MM.1S (cell line): ENCODE results near the gene SLCO4A1.

ENCODE experiments used
- EZH2 ChIP-seq: fragments of 300-600 bp; sonication (generic); optimal IDR thresholded peaks from 2 replicates; pipeline ENCODE3; 2017; ENCODE audit warnings: low read depth, mild to moderate bottlenecking, antibody characterized with exemption, low read length, mixed read lengths
- EZH2phosphoT487 ChIP-seq: fragments of 300-600 bp; sonication (generic); IDR thresholded peaks from 2 replicates; pipeline ENCODE4 v1.6.1; 2018; ENCODE audit warnings: antibody characterized with exemption, low read length
- TF ChIP-seq, protein P1 (sequence below): fragments of 300-600 bp; sonication (generic); IDR thresholded peaks from 2 replicates; pipeline ENCODE4 v1.5.1; 2016; ENCODE audit warnings: antibody characterized with exemption, low read length, mixed read lengths

DNA sequence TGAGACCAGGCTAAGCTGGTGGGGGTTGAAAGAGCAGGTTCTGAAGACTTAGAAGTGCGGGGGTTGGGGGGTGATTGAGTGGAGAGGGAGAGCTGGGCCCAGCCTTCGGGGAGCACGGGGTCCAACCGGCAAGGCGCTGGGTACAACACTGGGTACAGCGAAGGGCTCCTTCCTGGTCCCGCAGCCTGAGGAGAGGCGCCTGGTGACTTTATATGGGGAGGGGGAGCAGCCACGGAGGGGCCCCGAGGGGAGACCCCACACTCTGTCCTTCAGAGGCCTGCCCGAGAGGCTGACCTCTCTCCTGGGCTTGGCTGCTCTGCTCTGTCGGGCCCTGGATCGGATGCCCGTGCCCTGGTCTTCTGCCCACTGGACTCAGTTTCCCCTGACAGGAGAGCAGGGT lies 55.9 kb downstream of the SLCO4A1 start:
- no peak for TF ChIP-seq EZH2
- TF ChIP-seq, protein P1, sequence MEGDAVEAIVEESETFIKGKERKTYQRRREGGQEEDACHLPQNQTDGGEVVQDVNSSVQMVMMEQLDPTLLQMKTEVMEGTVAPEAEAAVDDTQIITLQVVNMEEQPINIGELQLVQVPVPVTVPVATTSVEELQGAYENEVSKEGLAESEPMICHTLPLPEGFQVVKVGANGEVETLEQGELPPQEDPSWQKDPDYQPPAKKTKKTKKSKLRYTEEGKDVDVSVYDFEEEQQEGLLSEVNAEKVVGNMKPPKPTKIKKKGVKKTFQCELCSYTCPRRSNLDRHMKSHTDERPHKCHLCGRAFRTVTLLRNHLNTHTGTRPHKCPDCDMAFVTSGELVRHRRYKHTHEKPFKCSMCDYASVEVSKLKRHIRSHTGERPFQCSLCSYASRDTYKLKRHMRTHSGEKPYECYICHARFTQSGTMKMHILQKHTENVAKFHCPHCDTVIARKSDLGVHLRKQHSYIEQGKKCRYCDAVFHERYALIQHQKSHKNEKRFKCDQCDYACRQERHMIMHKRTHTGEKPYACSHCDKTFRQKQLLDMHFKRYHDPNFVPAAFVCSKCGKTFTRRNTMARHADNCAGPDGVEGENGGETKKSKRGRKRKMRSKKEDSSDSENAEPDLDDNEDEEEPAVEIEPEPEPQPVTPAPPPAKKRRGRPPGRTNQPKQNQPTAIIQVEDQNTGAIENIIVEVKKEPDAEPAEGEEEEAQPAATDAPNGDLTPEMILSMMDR = no peak
- no peak for TF ChIP-seq EZH2phosphoT487
